Stomach (tissue), 19 donors: ENCODE data around the gene ARL3. TPM values are rescaled to one million over a fixed set of nuclear protein-coding genes. Genes with fewer than 3 reads are reported as not detected.
A peak's percentile ranks its signal among the peaks of the same experiment; 100 is the strongest.

Experiments
- DNase-seq, 2 donors: peaks; one replicate each; pipeline versions ENCODE4 v3.0.0 to v3.0.0-alpha.2; 2013 to 2019
- H3K27ac ChIP-seq, 5 donors: fragments of 200-600 bp in 4 of 5; sonication (generic) in 4 of 5; one replicate each; pipeline ENCODE4 v1.5.1; 2013 to 2019; ENCODE audit warnings: mild to moderate bottlenecking in 1 of 5, moderate library complexity in 1 of 5
- H3K27me3 ChIP-seq, 3 donors: fragments of 200-600 bp; sonication (generic); one replicate each; pipeline ENCODE4 v1.5.1; 2017 to 2019; ENCODE audit warnings: mixed run types in 1 of 3
- H3K36me3 ChIP-seq, 4 donors: fragments of 200-600 bp; sonication (generic); 1 replicate in 3 of 4; 2 replicates in 1 of 4; pipeline ENCODE4 v1.5.1; 2016 to 2019
- H3K4me1 ChIP-seq, 4 donors: fragments of 200-600 bp; sonication (generic); one replicate each; pipeline ENCODE4 v1.5.1; 2016 to 2019
- H3K4me3 ChIP-seq, 4 donors: fragments of 200-600 bp; sonication (generic) in 3 of 4; one replicate each; pipeline ENCODE4 v1.5.1; 2016 to 2019; ENCODE audit warnings: mild to moderate bottlenecking in 1 of 4
- H3K9me3 ChIP-seq, 4 donors: fragments of 200-600 bp; sonication (generic); one replicate each; pipeline ENCODE4 v1.5.1; 2016 to 2019
- EP300 ChIP-seq: sonication (generic); formaldehyde crosslinking; IDR thresholded peaks from one replicate; pipeline ENCODE4 v1.6.1; 2017; ENCODE audit warnings: antibody characterized with exemption
- POLR2A ChIP-seq, 4 donors: fragments of 450-650 bp; IDR thresholded peaks; one replicate each; pipeline ENCODE4 v1.6.1; 2016; ENCODE audit warnings: antibody characterized with exemption in 4 of 4, control low read depth in 2 of 4, mild to moderate bottlenecking in 1 of 4, moderate library complexity in 1 of 4
- POLR2AphosphoS5 ChIP-seq, 3 donors: sonication (generic); formaldehyde crosslinking; IDR thresholded peaks; one replicate each; pipeline ENCODE4 v1.6.1; 2016; ENCODE audit warnings: antibody characterized with exemption in 3 of 3
- WGBS, 5 donors: extraction: QIAGEN DNeasy Blood & Tissue Kit in 3 of 5; methylation state at CpG; one replicate each; pipeline versions ENCODE4 v1.1.5 to v1.1.7; 2013 to 2018; 5-methylcytosine and 5-hydroxymethylcytosine counted together
- intact Hi-C: fragments of 100-400 bp; cut with DNase I; formaldehyde crosslinking; loops from one replicate; pipeline ENCODE4 v1.15.1; 2023; ENCODE audit warnings: low total_unique reads
- long read RNA-seq, 10 donors: transcript quantifications; one replicate each; lab custom pipeline, GENCODE V29; 2026
- polyA plus RNA-seq, 3 donors: library from polyadenylated mRNA; stranded (reverse); fragments of 200-250 nt; gene quantifications; one replicate each; pipeline ENCODE4 v1.2.3, GENCODE V29; 2013
- total RNA-seq, 5 donors: library from RNA; depleted of rRNA; stranded (reverse); fragments of >200 nt; gene quantifications; one replicate each; pipeline versions ENCODE4 v1.1.0 to v1.2.3, GENCODE V29; 2014 to 2016
- TF ChIP-seq, protein P1 (sequence below), 7 experiments: fragments of 450-650 bp in 4 of 7; fragments of 200-600 bp in 3 of 7; sonication (generic) in 3 of 7; IDR thresholded peaks; one replicate each; pipeline ENCODE4 v1.5.1; 2016 to 2019; ENCODE audit warnings: antibody characterized with exemption in 7 of 7, control low read depth in 2 of 7, mild to moderate bottlenecking in 1 of 7
- donor health status: healthy with polysubstance abuse.
- donor health status: Bipolar disorder and iron deficiency.
- donor health status: healthy.

Gene ARL3
- 1 to 10 TPM in 4 of 5 donors, under 1 TPM in 1; 0.58 to 8.4 (median 3.1) TPM for total RNA-seq
- 10 to 100 TPM in 2 of 3 donors, 1 to 10 TPM in 1; 8.9 to 17.0 (median 11.7) TPM for polyA plus RNA-seq
- long read RNA-seq, donor 1, transcript ARL3-201 (6 exons, 3,844 nt): major isoform, 15 of 79 reads
- long read RNA-seq, donor 1, partial matches to known transcripts: 64 of 79 reads
- long read RNA-seq, donor 1, other reads (novel, unspliced or antisense): 0 of 79 reads
- long read RNA-seq, donor 2, transcript ARL3-201 (6 exons, 3,844 nt): major isoform, 19 of 19 reads
- long read RNA-seq, donor 2, partial matches to known transcripts: 0 of 19 reads
- long read RNA-seq, donor 2, other reads (novel, unspliced or antisense): 0 of 19 reads
- long read RNA-seq, donor 3, transcript ARL3-201 (6 exons, 3,844 nt): major isoform, 18 of 18 reads
- long read RNA-seq, donor 3, partial matches to known transcripts: 0 of 18 reads
- long read RNA-seq, donor 3, other reads (novel, unspliced or antisense): 0 of 18 reads
- long read RNA-seq, donor 4, partial matches to known transcripts: 0 of 2 reads
- long read RNA-seq, donor 4, other reads (novel, unspliced or antisense): 0 of 2 reads
- long read RNA-seq, donor 5, transcript ARL3-201 (6 exons, 3,844 nt): major isoform, 23 of 51 reads
- long read RNA-seq, donor 5, partial matches to known transcripts: 19 of 51 reads
- long read RNA-seq, donor 5, other reads (novel, unspliced or antisense): 9 of 51 reads
- long read RNA-seq, donor 6, transcript ARL3-201 (6 exons, 3,844 nt): major isoform, 50 of 301 reads
- long read RNA-seq, donor 6, partial matches to known transcripts: 246 of 301 reads
- long read RNA-seq, donor 6, other reads (novel, unspliced or antisense): 5 of 301 reads
- long read RNA-seq, donor 7, transcript ARL3-201 (6 exons, 3,844 nt): major isoform, 18 of 32 reads
- long read RNA-seq, donor 7, partial matches to known transcripts: 14 of 32 reads
- long read RNA-seq, donor 7, other reads (novel, unspliced or antisense): 0 of 32 reads
- long read RNA-seq, donor 8, transcript ARL3-201 (6 exons, 3,844 nt): major isoform, 21 of 21 reads
- long read RNA-seq, donor 8, partial matches to known transcripts: 0 of 21 reads
- long read RNA-seq, donor 8, other reads (novel, unspliced or antisense): 0 of 21 reads
- long read RNA-seq, donor 9, transcript ARL3-201 (6 exons, 3,844 nt): major isoform, 17 of 23 reads
- long read RNA-seq, donor 9, partial matches to known transcripts: 6 of 23 reads
- long read RNA-seq, donor 9, other reads (novel, unspliced or antisense): 0 of 23 reads
- long read RNA-seq, donor 10, transcript ARL3-201 (6 exons, 3,844 nt): major isoform, 11 of 11 reads
- long read RNA-seq, donor 10, partial matches to known transcripts: 0 of 11 reads
- long read RNA-seq, donor 10, other reads (novel, unspliced or antisense): 0 of 11 reads

GRCh38 chr10:102713814-102714620 is at the start of gene ARL3:
ARL3 (minus strand) TSS chr10:102714397; CDS start chr10:102714275, 122 bp downstream.
- H3K4me3 ChIP-seq: peak within 1 kb of the TSS; percentile 97 to 100 (median 98)
- TF ChIP-seq POLR2AphosphoS5 (IDR thresholded peaks at IDR 0.05) (peak; percentile 42 to 86 (median 74)), EP300 (no peak), POLR2A (IDR thresholded peaks at IDR 0.05) (peak in 1 of 4 donors; percentile 40)
- TF ChIP-seq, protein P1, sequence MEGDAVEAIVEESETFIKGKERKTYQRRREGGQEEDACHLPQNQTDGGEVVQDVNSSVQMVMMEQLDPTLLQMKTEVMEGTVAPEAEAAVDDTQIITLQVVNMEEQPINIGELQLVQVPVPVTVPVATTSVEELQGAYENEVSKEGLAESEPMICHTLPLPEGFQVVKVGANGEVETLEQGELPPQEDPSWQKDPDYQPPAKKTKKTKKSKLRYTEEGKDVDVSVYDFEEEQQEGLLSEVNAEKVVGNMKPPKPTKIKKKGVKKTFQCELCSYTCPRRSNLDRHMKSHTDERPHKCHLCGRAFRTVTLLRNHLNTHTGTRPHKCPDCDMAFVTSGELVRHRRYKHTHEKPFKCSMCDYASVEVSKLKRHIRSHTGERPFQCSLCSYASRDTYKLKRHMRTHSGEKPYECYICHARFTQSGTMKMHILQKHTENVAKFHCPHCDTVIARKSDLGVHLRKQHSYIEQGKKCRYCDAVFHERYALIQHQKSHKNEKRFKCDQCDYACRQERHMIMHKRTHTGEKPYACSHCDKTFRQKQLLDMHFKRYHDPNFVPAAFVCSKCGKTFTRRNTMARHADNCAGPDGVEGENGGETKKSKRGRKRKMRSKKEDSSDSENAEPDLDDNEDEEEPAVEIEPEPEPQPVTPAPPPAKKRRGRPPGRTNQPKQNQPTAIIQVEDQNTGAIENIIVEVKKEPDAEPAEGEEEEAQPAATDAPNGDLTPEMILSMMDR (IDR thresholded peaks at IDR 0.05): peak in 5 of 7 experiments; percentile 17 to 36 (median 35)
- peak; percentile 98 to 99 for DNase-seq
- H3K27me3 ChIP-seq: no peaks in the 10 kb centered on the region
- WGBS, 5 donors: 0 to 1% (median 1%) methylated on average over 33 to 62 of the region's 62 CpGs
- H3K36me3 ChIP-seq: no peaks in the 10 kb centered on the region
- H3K9me3 ChIP-seq: no peaks in the 10 kb centered on the region
- peak within 1 kb of the TSS; percentile 90 to 96 (median 93) for H3K27ac ChIP-seq
- intact Hi-C loops: no loop called here
- peaks cover 12 to 73% (median 38%) of the 10 kb centered on the region in 4 donors for H3K4me1 ChIP-seq

- peaks cover 22 to 71% (median 46%) of the 10 kb centered on the region in 4 donors for H3K4me1 ChIP-seq
- H3K36me3 ChIP-seq: peaks cover 0 to 17% (median 7%) of the 10 kb centered on the region in 4 donors
- no peak for TF ChIP-seq POLR2A (IDR thresholded peaks at IDR 0.05)
- TF ChIP-seq POLR2AphosphoS5 (IDR thresholded peaks at IDR 0.05): no peak
- no peak for TF ChIP-seq EP300
- TF ChIP-seq, protein P1 (IDR thresholded peaks at IDR 0.05): no peak
- no peak overlapping the region for H3K4me3 ChIP-seq
- H3K27ac ChIP-seq: peak overlapping the region in 2 of 5 donors; percentile 4 to 65
- DNase-seq: no peak
- 80 to 93% (median 85%) methylated on average over 7 of the region's 7 CpGs for WGBS, 5 donors
- H3K9me3 ChIP-seq: no peaks in the 10 kb centered on the region
- no peaks in the 10 kb centered on the region for H3K27me3 ChIP-seq
- intact Hi-C loops: no loop called here
Observed at GRCh38 chr10:102763037-102763607, 48.9 kb upstream of the ARL3 start.

DNA sequence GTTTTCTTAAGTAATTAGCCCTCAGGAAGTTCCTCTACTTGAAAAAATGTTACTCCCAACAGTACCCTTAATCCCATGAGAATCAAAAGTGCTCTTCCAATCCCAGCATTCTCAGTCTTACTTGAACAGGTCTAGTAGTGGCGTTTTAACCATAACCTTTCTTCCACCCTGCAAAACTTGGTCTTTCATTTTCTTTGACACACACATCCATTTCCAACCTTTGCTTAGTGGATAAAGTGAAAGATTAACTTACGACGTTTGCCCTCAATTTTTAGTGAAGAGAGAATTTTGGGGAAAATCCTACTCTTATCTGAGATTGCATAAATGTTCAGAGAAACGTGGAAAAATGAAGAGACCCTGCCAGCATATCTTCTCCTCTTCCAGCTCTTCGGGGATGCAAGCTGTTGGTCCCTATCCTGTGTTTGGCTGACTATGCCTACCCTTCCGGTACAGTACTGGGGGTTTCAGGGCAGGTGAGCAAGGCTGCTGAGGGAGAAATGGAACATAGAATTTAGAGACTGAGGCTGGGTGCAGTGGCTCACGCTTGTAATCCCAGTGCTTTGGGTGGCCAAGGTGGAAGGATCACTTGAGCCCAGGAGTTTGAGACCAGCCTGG is 48.3 kb upstream of the ARL3 start:
- no peaks in the 10 kb centered on the region for H3K27me3 ChIP-seq
- intact Hi-C loops: no loop called here
- H3K4me3 ChIP-seq: no peak overlapping the region
- DNase-seq: no peak
- peaks cover 0 to 17% (median 7%) of the 10 kb centered on the region in 4 donors for H3K36me3 ChIP-seq
- H3K9me3 ChIP-seq: no peaks in the 10 kb centered on the region
- H3K27ac ChIP-seq: peak overlapping the region in 2 of 5 donors; percentile 4 to 65
- WGBS, 5 donors: 70 to 85% (median 83%) methylated on average over 7 of the region's 7 CpGs
- TF ChIP-seq, protein P1 (IDR thresholded peaks at IDR 0.05): no peak
- TF ChIP-seq POLR2AphosphoS5 (IDR thresholded peaks at IDR 0.05) (no peak), EP300 (no peak), POLR2A (IDR thresholded peaks at IDR 0.05) (no peak)
- H3K4me1 ChIP-seq: peaks cover 22 to 66% (median 44%) of the 10 kb centered on the region in 4 donors
